H9 (cell line): ENCODE measurements around the gene CT45A9. TPM values are rescaled to one million over a fixed set of nuclear protein-coding genes. Genes with fewer than 3 reads are reported as not detected.

ENCODE experiments used
- DNase-seq: peaks from one replicate; pipeline ENCODE4 v3.0.0-alpha.2; 2017
- H2AFZ ChIP-seq: one replicate; pipeline ENCODE4 v1.6.1; 2013; ENCODE audit warnings: mild to moderate bottlenecking, low read length, control low read depth, moderate library complexity
- H2AK5ac ChIP-seq: 2 replicates; pipeline ENCODE4 v1.6.1; 2013; ENCODE audit warnings: low read length, control low read depth, mixed read lengths; ENCODE audit not compliant: insufficient read length
- H2BK120ac ChIP-seq: one replicate; pipeline ENCODE4 v1.6.1; 2013; ENCODE audit warnings: low read depth, mild to moderate bottlenecking, low read length, control low read depth, inconsistent platforms; ENCODE audit not compliant: poor library complexity, severe bottlenecking
- H2BK12ac ChIP-seq: 2 replicates; pipeline ENCODE4 v1.6.1; 2013; ENCODE audit warnings: low read length, control low read depth, mixed read lengths, low read depth; ENCODE audit not compliant: insufficient read length
- H2BK15ac ChIP-seq: 2 replicates; pipeline ENCODE4 v1.6.1; 2013; ENCODE audit warnings: low read depth, low read length, control low read depth
- H2BK20ac ChIP-seq: one replicate; pipeline ENCODE4 v1.6.1; 2013; ENCODE audit warnings: low read depth, mild to moderate bottlenecking, low read length, control low read depth, inconsistent platforms; ENCODE audit not compliant: poor library complexity, severe bottlenecking
- H2BK5ac ChIP-seq: 2 replicates; pipeline ENCODE4 v1.6.1; 2013; ENCODE audit warnings: low read length, control low read depth, mixed read lengths; ENCODE audit not compliant: insufficient read length
- H3K14ac ChIP-seq: 2 replicates; pipeline ENCODE4 v1.6.1; 2013; ENCODE audit warnings: low read length, control low read depth; ENCODE audit not compliant: insufficient read depth
- H3K18ac ChIP-seq: 2 replicates; pipeline ENCODE4 v1.6.1; 2013; ENCODE audit warnings: low read depth, mild to moderate bottlenecking, mixed read lengths, low read length, control low read depth; ENCODE audit not compliant: insufficient read length
- H3K23ac ChIP-seq: 2 replicates; pipeline ENCODE4 v1.6.1; 2013; ENCODE audit warnings: low read length, control low read depth, mixed read lengths, low read depth; ENCODE audit not compliant: insufficient read length
- H3K23me2 ChIP-seq: 2 replicates; pipeline ENCODE4 v1.6.1; 2013; ENCODE audit warnings: low read depth, mild to moderate bottlenecking, mixed read lengths, low read length, control low read depth; ENCODE audit not compliant: insufficient read length, poor library complexity, severe bottlenecking
- H3K27ac ChIP-seq: 2 replicates; pipeline ENCODE4 v1.5.1; 2013; ENCODE audit warnings: low read length, control low read depth, mixed read lengths, low read depth; ENCODE audit not compliant: insufficient read length
- H3K27me3 ChIP-seq: 2 replicates; pipeline ENCODE4 v1.6.1; 2013; ENCODE audit warnings: low read length, control low read depth, inconsistent platforms; ENCODE audit not compliant: insufficient read depth
- H3K4ac ChIP-seq: 2 replicates; pipeline ENCODE4 v1.6.1; 2013; ENCODE audit warnings: low read depth, mild to moderate bottlenecking, control low read depth, inconsistent platforms, low read length, moderate library complexity
- H3K4me1 ChIP-seq: 2 replicates; pipeline ENCODE4 v1.6.1; 2013; ENCODE audit warnings: low read length, control low read depth, inconsistent platforms; ENCODE audit not compliant: insufficient read depth
- H3K4me2 ChIP-seq: 2 replicates; pipeline ENCODE4 v1.6.1; 2013; ENCODE audit warnings: low read length, control low read depth, mixed read lengths; ENCODE audit not compliant: insufficient read length, insufficient read depth
- H3K56ac ChIP-seq: 2 replicates; pipeline ENCODE4 v1.6.1; 2013; ENCODE audit warnings: low read depth, mild to moderate bottlenecking, mixed read lengths, low read length, control low read depth; ENCODE audit not compliant: insufficient read length
- H3K79me1 ChIP-seq: 2 replicates; pipeline ENCODE4 v1.6.1; 2013; ENCODE audit warnings: low read depth, mild to moderate bottlenecking, moderate library complexity, low read length, control low read depth, inconsistent platforms; ENCODE audit not compliant: insufficient read depth, poor library complexity, severe bottlenecking
- H3K79me2 ChIP-seq: 2 replicates; pipeline ENCODE4 v1.6.1; 2013; ENCODE audit warnings: low read length, control low read depth, inconsistent platforms; ENCODE audit not compliant: insufficient read depth
- H3K9ac ChIP-seq: 2 replicates; pipeline ENCODE4 v1.6.1; 2013; ENCODE audit warnings: low read length, control low read depth, mixed read lengths; ENCODE audit not compliant: insufficient read length; ENCODE audit errors: extremely low read depth
- H3K9me3 ChIP-seq: one replicate; pipeline ENCODE4 v1.6.1; 2013; ENCODE audit warnings: low read depth, low read length, inconsistent platforms; ENCODE audit not compliant: control insufficient read depth
- H3T11ph ChIP-seq: one replicate; pipeline ENCODE4 v1.6.1; 2013; ENCODE audit warnings: mild to moderate bottlenecking, low read length, control low read depth, inconsistent platforms
- H4K20me1 ChIP-seq: one replicate; pipeline ENCODE4 v1.6.1; 2013; ENCODE audit not compliant: control insufficient read depth, insufficient read length, insufficient read depth
- H4K5ac ChIP-seq: 2 replicates; pipeline ENCODE4 v1.6.1; 2013; ENCODE audit warnings: low read depth, mild to moderate bottlenecking, mixed read lengths, low read length, control low read depth; ENCODE audit not compliant: insufficient read length
- H4K8ac ChIP-seq: replicated peaks from 2 replicates; pipeline ENCODE4 v1.6.1; 2013; ENCODE audit warnings: low read length, control low read depth, mixed read lengths, low read depth; ENCODE audit not compliant: insufficient read length
- H4K91ac ChIP-seq: 2 replicates; pipeline ENCODE4 v1.6.1; 2013; ENCODE audit warnings: low read depth, mild to moderate bottlenecking, moderate library complexity, mixed read lengths, low read length, control low read depth; ENCODE audit not compliant: insufficient read length
- H3K27ac Mint-ChIP-seq, 3 experiments: 2 replicates in 2 of 3; 3 replicates in 1 of 3; pipeline ENCODE4 v1.8.0; 2020 to 2021; ENCODE audit warnings: mixed read lengths in 3 of 3, mild to moderate bottlenecking in 1 of 3, moderate library complexity in 1 of 3
- H3K27me3 Mint-ChIP-seq: 2 replicates; pipeline ENCODE4 v1.8.0; 2021; ENCODE audit warnings: low read depth, mild to moderate bottlenecking, moderate library complexity, mixed read lengths
- H3K36me3 Mint-ChIP-seq, 3 experiments: 2 replicates in 2 of 3; 3 replicates in 1 of 3; pipeline ENCODE4 v1.8.0; 2020 to 2021; ENCODE audit warnings: low read depth in 3 of 3, mixed read lengths in 3 of 3; ENCODE audit not compliant: insufficient read depth in 1 of 3
- H3K4me1 Mint-ChIP-seq, 2 experiments: 2 replicates each; pipeline ENCODE4 v1.8.0; 2020; ENCODE audit warnings: mixed read lengths in 2 of 2
- H3K4me3 Mint-ChIP-seq, 2 experiments: 2 replicates in 1 of 2; 3 replicates in 1 of 2; pipeline ENCODE4 v1.8.0; 2020 to 2021; ENCODE audit warnings: mild to moderate bottlenecking in 2 of 2, mixed read lengths in 2 of 2, moderate library complexity in 1 of 2
- H3K9me3 Mint-ChIP-seq, 2 experiments: 2 replicates in 1 of 2; 3 replicates in 1 of 2; pipeline ENCODE4 v1.8.0; 2020; ENCODE audit warnings: mild to moderate bottlenecking in 2 of 2, mixed read lengths in 2 of 2, moderate library complexity in 1 of 2
- CTCF ChIP-seq: fragments of 200-600 bp; sonication (generic); conservative IDR thresholded peaks from 3 replicates; pipeline ENCODE4 v1.8.0; 2021; ENCODE audit warnings: antibody characterized with exemption, mild to moderate bottlenecking
- WGBS: extraction: QIAGEN DNeasy Blood & Tissue Kit; methylation state at CpG from one replicate; pipeline ENCODE4 v1.1.7; 2013; ENCODE audit warnings: missing lambda C conversion rate, low lambda C conversion rate, mixed read lengths; ENCODE audit not compliant: insufficient read length; ENCODE audit errors: extremely low coverage; 5-methylcytosine and 5-hydroxymethylcytosine counted together
- total RNA-seq: library from RNA; stranded (reverse); gene quantifications from 2 replicates; pipeline ENCODE4 v1.2.1, GENCODE V29; 2021

The CT45A9 gene
- total RNA-seq, 1 experiment from 2014 or later: not detected

DNA sequence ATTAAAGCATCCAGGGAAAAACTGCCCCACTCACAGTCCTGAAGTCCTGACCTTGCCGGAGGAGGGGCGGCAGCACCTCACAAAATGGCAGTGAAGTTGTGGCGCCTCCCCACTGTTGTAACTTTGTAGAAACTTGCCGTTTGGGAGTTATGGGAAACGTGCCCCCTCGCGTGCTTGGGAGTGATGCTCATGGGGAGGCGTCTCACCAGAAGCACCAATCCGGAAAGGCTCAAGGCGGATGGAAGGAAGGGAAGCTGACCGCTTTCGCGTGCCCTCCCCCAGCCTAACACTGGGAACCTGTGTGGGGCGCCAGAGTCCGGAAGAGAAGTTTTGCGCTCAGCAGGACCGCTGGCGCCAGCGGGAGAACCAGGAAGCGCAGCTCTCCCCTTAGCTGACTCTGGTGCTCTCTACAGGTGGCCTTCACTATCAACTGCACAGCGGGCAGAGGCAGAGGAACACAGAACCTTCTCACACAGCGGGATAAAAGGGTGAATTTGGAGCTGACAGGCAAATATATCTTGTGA lies 21.7 kb upstream of the CT45A9 start, which contains the start of the genes CT45A10 and SAGE1:
Gene CT45A10 (minus strand): TSS at position 151 of the 524 bp plus-strand sequence. CDS start 8,100 bp downstream, outside the sequence.
Gene SAGE1 (plus strand): TSS at position 423 of the 524 bp plus-strand sequence. CDS start 2,527 bp downstream, outside the sequence.
- Histone ChIP-seq H3K27ac (no peak within 1 kb of the TSS), H4K20me1 (no peaks in the 10 kb centered on the region), H3K23ac (no peak within 1 kb of the TSS), H2BK120ac (no peak within 1 kb of the TSS), H3K9ac (no peak within 1 kb of the TSS), H3K23me2 (no peaks in the 10 kb centered on the region), H2BK15ac (no peak within 1 kb of the TSS), H3K18ac (no peak within 1 kb of the TSS), H2AFZ (no peak within 1 kb of the TSS), H3K79me2 (no peaks in the 10 kb centered on the region), H3K27me3 (no peaks in the 10 kb centered on the region), H4K8ac (no peak within 1 kb of the TSS), H3K14ac (no peak within 1 kb of the TSS), H4K5ac (no peak within 1 kb of the TSS), H3K79me1 (no peaks in the 10 kb centered on the region), H3K4me1 (no peaks in the 10 kb centered on the region), H3K4me2 (no peak within 1 kb of the TSS), H3K4ac (no peak within 1 kb of the TSS), H3T11ph (no peak within 1 kb of the TSS), H2BK5ac (no peak within 1 kb of the TSS), H2BK20ac (no peak within 1 kb of the TSS), H2BK12ac (no peak within 1 kb of the TSS), H2AK5ac (no peak within 1 kb of the TSS), H4K91ac (no peak within 1 kb of the TSS), H3K9me3 (peaks cover 72% of the 10 kb centered on the region), H3K56ac (no peak within 1 kb of the TSS)
- Mint-ChIP-seq H3K27me3 (no peaks in the 10 kb centered on the region; the same call in none of the 2 replicates), H3K36me3 (peaks cover 3 to 20% (median 5%) of the 10 kb centered on the region in 3 experiments; a peak in 6 of 7 replicates), H3K4me3 (no peak within 1 kb of the TSS), H3K4me1 (no peaks in the 10 kb centered on the region), H3K9me3 (peaks cover 66 to 83% of the 10 kb centered on the region in 2 experiments), H3K27ac (no peak within 1 kb of the TSS; a peak in 1 of 7 replicates)
- WGBS: no CpG with 5 or more reads among the region's 22 CpGs
- peak; percentile 37 for DNase-seq
- no peak for TF ChIP-seq CTCF
